ENCODE measurements around the gene NDUFS4.

DNA sequence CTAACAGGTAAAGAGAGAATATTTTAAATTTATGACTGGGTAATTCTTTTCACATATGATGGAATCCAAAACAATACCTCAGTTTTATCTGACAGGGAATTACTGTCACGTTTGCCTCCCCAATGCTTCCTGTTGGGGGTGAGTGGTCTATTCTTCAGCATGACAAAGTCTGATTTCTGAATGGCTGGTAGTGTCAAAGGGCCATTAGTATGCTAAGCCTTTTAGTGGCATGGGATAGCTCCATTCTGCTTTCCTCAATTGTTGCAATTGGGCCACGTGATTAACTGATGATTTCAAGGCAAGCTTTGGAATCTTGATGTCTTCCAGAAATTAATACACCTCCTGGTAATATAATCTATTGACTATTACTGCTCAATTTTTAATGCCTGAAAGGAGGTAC lies 14.7 kb upstream of the NDUFS4 start:
- TF ChIP-seq, protein P1, sequence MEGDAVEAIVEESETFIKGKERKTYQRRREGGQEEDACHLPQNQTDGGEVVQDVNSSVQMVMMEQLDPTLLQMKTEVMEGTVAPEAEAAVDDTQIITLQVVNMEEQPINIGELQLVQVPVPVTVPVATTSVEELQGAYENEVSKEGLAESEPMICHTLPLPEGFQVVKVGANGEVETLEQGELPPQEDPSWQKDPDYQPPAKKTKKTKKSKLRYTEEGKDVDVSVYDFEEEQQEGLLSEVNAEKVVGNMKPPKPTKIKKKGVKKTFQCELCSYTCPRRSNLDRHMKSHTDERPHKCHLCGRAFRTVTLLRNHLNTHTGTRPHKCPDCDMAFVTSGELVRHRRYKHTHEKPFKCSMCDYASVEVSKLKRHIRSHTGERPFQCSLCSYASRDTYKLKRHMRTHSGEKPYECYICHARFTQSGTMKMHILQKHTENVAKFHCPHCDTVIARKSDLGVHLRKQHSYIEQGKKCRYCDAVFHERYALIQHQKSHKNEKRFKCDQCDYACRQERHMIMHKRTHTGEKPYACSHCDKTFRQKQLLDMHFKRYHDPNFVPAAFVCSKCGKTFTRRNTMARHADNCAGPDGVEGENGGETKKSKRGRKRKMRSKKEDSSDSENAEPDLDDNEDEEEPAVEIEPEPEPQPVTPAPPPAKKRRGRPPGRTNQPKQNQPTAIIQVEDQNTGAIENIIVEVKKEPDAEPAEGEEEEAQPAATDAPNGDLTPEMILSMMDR (IDR thresholded peaks at IDR 0.05) = no peak
- no peak for TF ChIP-seq POLR2A (IDR thresholded peaks at IDR 0.05; ENCODE audit: low read depth)
- no peak for TF ChIP-seq POLR2AphosphoS5 (IDR thresholded peaks at IDR 0.05)

All from esophagus muscularis mucosa (tissue), 3 donors.